Measurements from ENCODE around the gene PPARG. TPM values are rescaled to one million over a fixed set of nuclear protein-coding genes. Genes with fewer than 3 reads are reported as not detected.

The PPARG gene
- total and polyA plus RNA-seq, 2 donors (not counting 3 experiments of a cell fraction or from before 2014, with no cell fraction given): 0.15 to 1.3 TPM

GRCh38 chr3:12242772-12243171, 46.1 kb upstream of the PPARG start:
- DNase-seq (ENCODE audit: low read depth, low spot score): no peak
- CTCF ChIA-PET: no interaction called here
- TF ChIP-seq MAX (IDR thresholded peaks at IDR 0.05; ENCODE audit: insufficient read depth, insufficient read length) (no peak), GATA2 (IDR thresholded peaks at IDR 0.05; ENCODE audit: insufficient read depth, insufficient read length, low read depth, low read length) (no peak), JUN (IDR thresholded peaks at IDR 0.05; ENCODE audit: borderline replicate concordance, insufficient read depth, insufficient read length, low read depth) (no peak), POLR2A (IDR thresholded peaks at IDR 0.05; ENCODE audit: low read depth, low read length) (no peak), CTCF (IDR thresholded peaks at IDR 0.05; ENCODE audit: extremely low read depth in 1 of 2, insufficient read depth in 1 of 2, low read depth in 1 of 2, low read length in 2 of 2) (no peak), EZH2 (IDR thresholded peaks at IDR 0.05; ENCODE audit: borderline replicate concordance, low read depth, low read length, severe bottlenecking) (no peak), MYC (IDR thresholded peaks at IDR 0.05; ENCODE audit: low read depth, low read length) (no peak), POLR2AphosphoS5 (IDR thresholded peaks at IDR 0.05; ENCODE audit: insufficient read depth, low read depth, low read length) (no peak), FOS (IDR thresholded peaks at IDR 0.05; ENCODE audit: borderline replicate concordance, insufficient read depth, low read length) (no peak)
- Histone ChIP-seq H3K4me1 (ENCODE audit: control insufficient read depth, extremely low read depth, insufficient read depth, low read length) (no peaks in the 10 kb centered on the region), H3K36me3 (ENCODE audit: control insufficient read depth in 2 of 2, extremely low read depth in 1 of 2, insufficient read depth in 2 of 2, low read length in 2 of 2) (no peaks in the 10 kb centered on the region), H3K79me2 (ENCODE audit: control insufficient read depth, insufficient read depth, low read length) (no peaks in the 10 kb centered on the region), H4K20me1 (replicated peaks; ENCODE audit: control insufficient read depth, extremely low read depth, insufficient read depth, low read length) (no peaks in the 10 kb centered on the region), H3K27me3 (ENCODE audit: control insufficient read depth in 2 of 2, insufficient read depth in 2 of 2, low read length in 2 of 2) (peaks cover 7 to 15% of the 10 kb centered on the region in 2 experiments), H3K9me1 (replicated peaks; ENCODE audit: control insufficient read depth, extremely low read depth, insufficient read depth, low read length) (no peaks in the 10 kb centered on the region), H3K9me3 (replicated peaks; ENCODE audit: control insufficient read depth, insufficient read depth, low read length) (no peaks in the 10 kb centered on the region), H2AFZ (ENCODE audit: low read depth, low read length) (no peak overlapping the region), H3K9ac (replicated peaks; ENCODE audit: extremely low read depth, insufficient read depth, low read length) (no peak overlapping the region), H3K4me2 (ENCODE audit: insufficient read depth, low read length) (no peak overlapping the region), H3K4me3 (replicated peaks in 1 of 3; ENCODE audit: insufficient read depth in 1 of 3, low read depth in 1 of 3, low read length in 3 of 3) (no peak overlapping the region), H3K27ac (ENCODE audit: insufficient read depth, low read depth, low read length) (no peak overlapping the region)
- intact Hi-C loops (cut with micrococcal nuclease) (no loop called here), dilution Hi-C loops (cut with MboI; ENCODE audit: extremely low pct_ligation_motif_present, low sequenced_read_pairs) (no loop called here)
- POLR2A ChIA-PET: no interaction called here
- BruUV-seq (replicated peaks): no TSS peak
- FAIRE-seq: no peak

Data from endothelial cell of umbilical vein (primary cell).